ENCODE data around the gene DYNLL2. TPM values are rescaled to one million over a fixed set of nuclear protein-coding genes. Genes with fewer than 3 reads are reported as not detected.
"Not testable (repeated sequence)": the region's sequence is repeated elsewhere in the genome, so short reads cannot be mapped to it uniquely, and the experiment has no call there.

Gene DYNLL2
- 10 to 100 TPM; 13.6 to 33.5 (median 29.1) TPM for total RNA-seq

- ATAC-seq (ENCODE audit: low FRiP score in 2 of 2) (peak; percentile 95 to 96), DNase-seq (peak; percentile 93 to 97)
- Histone ChIP-seq H3K36me3 (peaks cover 0 to 14% (median 8%) of the 10 kb centered on the region in 4 donors), H3K27ac (peak within 1 kb of the TSS; percentile 93 to 99 (median 96)), H3K4me1 (peaks cover 18 to 43% (median 33%) of the 10 kb centered on the region in 4 donors), H3K9me3 (no peaks in the 10 kb centered on the region), H3K27me3 (no peaks in the 10 kb centered on the region), H3K4me3 (peak within 1 kb of the TSS; percentile 45 to 99 (median 96))
- WGBS, 2 donors, result 3% methylated on average over 3 to 4 of the region's 45 CpGs
- TF ChIP-seq POLR2A (IDR thresholded peaks at IDR 0.05) (no peak), POLR2AphosphoS5 (IDR thresholded peaks at IDR 0.05) (peak in 1 of 2 donors; percentile 47)
These were observed at the start of gene DYNLL2 for GRCh38 chr17:58082870-58083490. TSS of gene DYNLL2 (plus strand) at chr17:58083419. CDS start at chr17:58087091, 3,672 bp downstream.

- 87 to 89% methylated on average over 3 of the region's 3 CpGs for WGBS, 2 donors
- no peaks in the 10 kb centered on the region for H3K36me3 ChIP-seq
These were observed 43.2 kb upstream of the DYNLL2 start for GRCh38 chr17:58039975-58040374.

GRCh38 chr17:58040386-58040785 is 42.8 kb upstream of the DYNLL2 start:
- Histone ChIP-seq H3K27me3 (no peaks in the 10 kb centered on the region), H3K4me3 (no peak overlapping the region), H3K36me3 (no peaks in the 10 kb centered on the region), H3K27ac (no peak overlapping the region), H3K9me3 (no peaks in the 10 kb centered on the region), H3K4me1 (no peaks in the 10 kb centered on the region)
- TF ChIP-seq CTCF (IDR thresholded peaks at IDR 0.05) (no peak), EP300 (IDR thresholded peaks at IDR 0.05) (no peak), POLR2A (IDR thresholded peaks at IDR 0.05) (no peak)
- WGBS, 2 donors, result 71 to 82% methylated on average over 6 to 8 of the region's 8 CpGs
- no peak for ATAC-seq (ENCODE audit: low FRiP score in 2 of 2)
- no peak for DNase-seq

More at GRCh38 chr17:58039975-58040374, 43.2 kb upstream of the DYNLL2 start:
- H3K27ac ChIP-seq, result no peak overlapping the region
- H3K27me3 ChIP-seq, result no peaks in the 10 kb centered on the region
- TF ChIP-seq POLR2AphosphoS5 (IDR thresholded peaks at IDR 0.05), result no peak
- no peak for TF ChIP-seq POLR2A (IDR thresholded peaks at IDR 0.05)
- TF ChIP-seq CTCF (IDR thresholded peaks at IDR 0.05), result no peak
- TF ChIP-seq EP300 (IDR thresholded peaks at IDR 0.05), result no peak
- no peaks in the 10 kb centered on the region for H3K9me3 ChIP-seq
- DNase-seq (no peak), ATAC-seq (ENCODE audit: low FRiP score in 2 of 2) (no peak)
- H3K4me3 ChIP-seq, result no peak overlapping the region
- no peaks in the 10 kb centered on the region for H3K4me1 ChIP-seq

GRCh38 chr17:58041161-58041560 is 42.1 kb upstream of the DYNLL2 start:
- no peaks in the 10 kb centered on the region for H3K36me3 ChIP-seq
- no peaks in the 10 kb centered on the region for H3K27me3 ChIP-seq
- 64 to 65% methylated on average over 5 of the region's 5 CpGs for WGBS, 2 donors
- TF ChIP-seq EP300 (IDR thresholded peaks at IDR 0.05), result no peak
- no peak for TF ChIP-seq POLR2AphosphoS5 (IDR thresholded peaks at IDR 0.05)
- no peak for TF ChIP-seq POLR2A (IDR thresholded peaks at IDR 0.05)
- TF ChIP-seq CTCF (IDR thresholded peaks at IDR 0.05), result no peak
- no peaks in the 10 kb centered on the region for H3K4me1 ChIP-seq
- H3K9me3 ChIP-seq, result no peaks in the 10 kb centered on the region
- DNase-seq (no peak), ATAC-seq (ENCODE audit: low FRiP score in 2 of 2) (no peak)
- no peak overlapping the region for H3K4me3 ChIP-seq
- H3K27ac ChIP-seq, result no peak overlapping the region

GRCh38 chr17:58043221-58044181 is 39.7 kb upstream of the DYNLL2 start:
- no peaks in the 10 kb centered on the region for H3K4me1 ChIP-seq
- no peaks in the 10 kb centered on the region for H3K27me3 ChIP-seq
- DNase-seq, result no peak
- no peak for ATAC-seq (ENCODE audit: low FRiP score in 2 of 2)
- H3K4me3 ChIP-seq, result no peak overlapping the region
- 79 to 87% methylated on average over 5 of the region's 5 CpGs for WGBS, 2 donors
- TF ChIP-seq CTCF (IDR thresholded peaks at IDR 0.05) (no peak), POLR2AphosphoS5 (IDR thresholded peaks at IDR 0.05) (no peak), POLR2A (IDR thresholded peaks at IDR 0.05) (no peak), EP300 (IDR thresholded peaks at IDR 0.05) (no peak)
- no peak overlapping the region for H3K27ac ChIP-seq
- no peaks in the 10 kb centered on the region for H3K36me3 ChIP-seq
- no peaks in the 10 kb centered on the region for H3K9me3 ChIP-seq

GRCh38 chr17:58044256-58044655 is 39.0 kb upstream of the DYNLL2 start:
- not testable (repeated sequence) for H3K36me3 ChIP-seq; H3K9me3 ChIP-seq; H3K4me1 ChIP-seq; H3K27ac ChIP-seq; H3K4me3 ChIP-seq; DNase-seq; ATAC-seq (ENCODE audit: low FRiP score in 2 of 2); H3K27me3 ChIP-seq
- 90 to 93% methylated on average over 6 of the region's 6 CpGs for WGBS, 2 donors
